ENCODE data around the gene STK32C.

DNA sequence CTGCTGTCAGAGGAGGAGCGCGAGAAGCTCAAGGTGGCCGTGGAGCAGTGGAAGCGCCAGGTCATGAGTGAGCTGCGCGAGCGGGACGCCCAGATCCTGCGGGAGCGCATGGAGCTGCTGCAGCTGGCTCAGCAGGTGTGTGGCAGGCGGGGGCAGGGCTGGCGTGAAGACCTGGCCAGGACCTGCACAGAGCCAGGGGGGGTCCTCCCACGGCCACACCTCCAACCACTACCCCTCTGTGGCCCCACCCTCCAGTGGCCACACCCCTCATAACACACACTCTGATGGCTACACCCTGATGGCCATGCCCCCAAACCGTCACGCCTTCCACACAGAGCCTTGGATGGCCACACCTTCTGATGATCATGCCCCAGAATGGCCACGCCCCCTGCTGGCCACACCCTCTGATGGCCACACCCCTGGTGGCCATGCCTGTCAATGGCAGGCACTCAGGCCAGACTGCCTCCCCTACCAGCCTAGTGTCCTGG, 144.4 kb downstream of the STK32C start:
- TF ChIP-seq EP300 (IDR thresholded peaks at IDR 0.05) (no peak), CTCF (IDR thresholded peaks at IDR 0.05) (no peak)

Data from suprapubic skin (tissue), 3 donors.